C4-2B (cell line): ENCODE results near the gene AMTN.
"Not testable (repeated sequence)": the region's sequence is repeated elsewhere in the genome, so short reads cannot be mapped to it uniquely, and the experiment has no call there.

Experiments
- ZFX ChIP-seq: fragments of 450-650 bp; IDR thresholded peaks from 2 replicates; pipeline ENCODE4 v1.6.1; 2017
- TF ChIP-seq, protein P1 (sequence below): fragments of 450-650 bp; conservative IDR thresholded peaks from 2 replicates; pipeline ENCODE4 v1.5.1; 2017; ENCODE audit warnings: mild to moderate bottlenecking

DNA sequence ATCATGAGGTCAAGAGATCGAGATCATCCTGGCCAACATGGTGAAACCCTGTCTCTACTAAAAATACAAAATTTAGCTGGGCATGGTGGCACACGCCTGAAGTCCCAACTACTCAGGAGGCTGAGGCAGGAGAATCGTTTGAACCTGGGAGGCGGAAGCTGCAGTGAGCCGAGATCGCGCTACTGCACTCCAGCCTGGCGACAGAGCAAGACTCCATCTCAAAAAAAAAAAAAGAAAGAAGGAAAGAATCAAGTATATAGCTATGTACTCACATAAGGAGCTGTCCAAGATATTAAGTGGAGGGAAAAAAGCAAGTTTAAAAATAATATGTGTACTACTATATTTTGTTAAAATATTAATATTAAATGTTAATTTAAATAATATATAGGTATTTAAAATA is 16.5 kb upstream of the AMTN start:
- TF ChIP-seq, protein P1, sequence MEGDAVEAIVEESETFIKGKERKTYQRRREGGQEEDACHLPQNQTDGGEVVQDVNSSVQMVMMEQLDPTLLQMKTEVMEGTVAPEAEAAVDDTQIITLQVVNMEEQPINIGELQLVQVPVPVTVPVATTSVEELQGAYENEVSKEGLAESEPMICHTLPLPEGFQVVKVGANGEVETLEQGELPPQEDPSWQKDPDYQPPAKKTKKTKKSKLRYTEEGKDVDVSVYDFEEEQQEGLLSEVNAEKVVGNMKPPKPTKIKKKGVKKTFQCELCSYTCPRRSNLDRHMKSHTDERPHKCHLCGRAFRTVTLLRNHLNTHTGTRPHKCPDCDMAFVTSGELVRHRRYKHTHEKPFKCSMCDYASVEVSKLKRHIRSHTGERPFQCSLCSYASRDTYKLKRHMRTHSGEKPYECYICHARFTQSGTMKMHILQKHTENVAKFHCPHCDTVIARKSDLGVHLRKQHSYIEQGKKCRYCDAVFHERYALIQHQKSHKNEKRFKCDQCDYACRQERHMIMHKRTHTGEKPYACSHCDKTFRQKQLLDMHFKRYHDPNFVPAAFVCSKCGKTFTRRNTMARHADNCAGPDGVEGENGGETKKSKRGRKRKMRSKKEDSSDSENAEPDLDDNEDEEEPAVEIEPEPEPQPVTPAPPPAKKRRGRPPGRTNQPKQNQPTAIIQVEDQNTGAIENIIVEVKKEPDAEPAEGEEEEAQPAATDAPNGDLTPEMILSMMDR: not testable (repeated sequence)
- not testable (repeated sequence) for TF ChIP-seq ZFX
